Colonic mucosa (tissue), 4 donors: ENCODE measurements around the gene TMC5. TPM values are rescaled to one million over a fixed set of nuclear protein-coding genes. Genes with fewer than 3 reads are reported as not detected.
A peak's percentile ranks its signal among the peaks of the same experiment; 100 is the strongest.

Experiments
- DNase-seq: peaks from one replicate; pipeline ENCODE4 v3.0.0-alpha.2; 2020
- H3K27ac ChIP-seq: fragments of 200-600 bp; one replicate; pipeline ENCODE4 v1.8.0; 2021
- H3K27me3 ChIP-seq: fragments of 200-600 bp; one replicate; pipeline ENCODE4 v1.8.0; 2021
- H3K36me3 ChIP-seq: fragments of 200-600 bp; one replicate; pipeline ENCODE4 v1.8.0; 2021
- H3K4me1 ChIP-seq: fragments of 200-600 bp; one replicate; pipeline ENCODE4 v1.8.0; 2021; ENCODE audit warnings: mild to moderate bottlenecking
- H3K4me3 ChIP-seq: fragments of 200-600 bp; one replicate; pipeline ENCODE4 v1.8.0; 2021
- H3K9ac ChIP-seq, 2 donors: one replicate each; pipeline ENCODE4 v1.7.0; 2013; ENCODE audit warnings: control low read depth in 2 of 2, low read depth in 2 of 2, low read length in 2 of 2
- H3K9me3 ChIP-seq: fragments of 200-600 bp; one replicate; pipeline ENCODE4 v1.8.0; 2021
- intact Hi-C: fragments of 100-400 bp; cut with DNase I; formaldehyde crosslinking; loops from one replicate; pipeline ENCODE4 v1.14.1; 2022
- total RNA-seq, 2 donors: library from RNA; stranded (reverse); fragmentation: NEBNext Ultra II Directional in 1 of 2; extraction: Animal tissue kit (Norgen Biotek cat#: 25700) in 1 of 2; gene quantifications; one replicate each; pipeline ENCODE4 v1.2.1, GENCODE V29; 2021
- TF ChIP-seq, protein P1 (sequence below): fragments of 200-600 bp; IDR thresholded peaks from one replicate; pipeline ENCODE4 v1.8.0; 2022; ENCODE audit warnings: antibody characterized with exemption, mild to moderate bottlenecking
- donor health status: healthy.
- donor health status: DM: no; HTN: no; CAD: no.
- donor health status: DM: no; HTN: no; CAD: no.

TMC5 gene
- total RNA-seq, 2 donors from 2014 or later, result 54.5 to 113 TPM

GRCh38 chr16:19482291-19482690 lies 64.6 kb downstream of the TMC5 start:
- Histone ChIP-seq H3K9me3 (no peaks in the 10 kb centered on the region), H3K27ac (no peak overlapping the region), H3K4me1 (no peaks in the 10 kb centered on the region), H3K9ac (no peak overlapping the region), H3K27me3 (no peaks in the 10 kb centered on the region), H3K4me3 (no peak overlapping the region), H3K36me3 (no peaks in the 10 kb centered on the region)
- TF ChIP-seq, protein P1, sequence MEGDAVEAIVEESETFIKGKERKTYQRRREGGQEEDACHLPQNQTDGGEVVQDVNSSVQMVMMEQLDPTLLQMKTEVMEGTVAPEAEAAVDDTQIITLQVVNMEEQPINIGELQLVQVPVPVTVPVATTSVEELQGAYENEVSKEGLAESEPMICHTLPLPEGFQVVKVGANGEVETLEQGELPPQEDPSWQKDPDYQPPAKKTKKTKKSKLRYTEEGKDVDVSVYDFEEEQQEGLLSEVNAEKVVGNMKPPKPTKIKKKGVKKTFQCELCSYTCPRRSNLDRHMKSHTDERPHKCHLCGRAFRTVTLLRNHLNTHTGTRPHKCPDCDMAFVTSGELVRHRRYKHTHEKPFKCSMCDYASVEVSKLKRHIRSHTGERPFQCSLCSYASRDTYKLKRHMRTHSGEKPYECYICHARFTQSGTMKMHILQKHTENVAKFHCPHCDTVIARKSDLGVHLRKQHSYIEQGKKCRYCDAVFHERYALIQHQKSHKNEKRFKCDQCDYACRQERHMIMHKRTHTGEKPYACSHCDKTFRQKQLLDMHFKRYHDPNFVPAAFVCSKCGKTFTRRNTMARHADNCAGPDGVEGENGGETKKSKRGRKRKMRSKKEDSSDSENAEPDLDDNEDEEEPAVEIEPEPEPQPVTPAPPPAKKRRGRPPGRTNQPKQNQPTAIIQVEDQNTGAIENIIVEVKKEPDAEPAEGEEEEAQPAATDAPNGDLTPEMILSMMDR, result no peak
- DNase-seq, result no peak
- intact Hi-C loops, result no loop called here

- Histone ChIP-seq H3K36me3 (no peaks in the 10 kb centered on the region), H3K27me3 (no peaks in the 10 kb centered on the region), H3K9me3 (no peaks in the 10 kb centered on the region), H3K9ac (no peak overlapping the region), H3K4me3 (no peak overlapping the region), H3K4me1 (no peaks in the 10 kb centered on the region), H3K27ac (no peak overlapping the region)
- intact Hi-C loops, result no loop called here
- TF ChIP-seq, protein P1, result no peak
- no peak for DNase-seq
Measured at GRCh38 chr16:19484096-19484495, 66.4 kb downstream of the TMC5 start.

DNA sequence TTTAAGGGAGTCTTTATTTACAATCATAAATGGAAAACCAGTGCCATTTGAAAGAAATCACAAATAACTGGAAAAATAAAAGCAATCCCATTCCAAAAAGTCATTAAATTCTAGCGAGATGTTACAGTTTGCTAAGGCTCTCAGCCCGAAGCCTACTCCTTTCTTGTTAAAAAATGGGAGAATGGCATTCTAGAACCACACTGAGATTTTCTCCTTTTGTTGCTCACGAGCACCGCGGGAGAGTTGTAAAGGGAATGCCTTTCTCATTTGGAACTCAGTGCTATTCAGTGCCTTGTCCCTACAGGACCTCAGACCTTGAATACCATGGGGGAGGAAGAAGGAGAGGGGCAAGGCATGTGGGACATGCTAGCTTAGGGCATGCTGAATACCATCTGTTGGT lies 67.9 kb downstream of the TMC5 start:
- intact Hi-C loops, result no loop called here
- TF ChIP-seq, protein P1, result no peak
- H3K9me3 ChIP-seq, result no peaks in the 10 kb centered on the region
- H3K4me3 ChIP-seq, result no peak overlapping the region
- no peaks in the 10 kb centered on the region for H3K36me3 ChIP-seq
- no peaks in the 10 kb centered on the region for H3K27me3 ChIP-seq
- H3K27ac ChIP-seq, result no peak overlapping the region
- H3K9ac ChIP-seq, result no peak overlapping the region
- DNase-seq, result no peak
- H3K4me1 ChIP-seq, result no peaks in the 10 kb centered on the region

GRCh38 chr16:19486051-19486450 lies 68.4 kb downstream of the TMC5 start:
- Histone ChIP-seq H3K4me1 (no peaks in the 10 kb centered on the region), H3K36me3 (no peaks in the 10 kb centered on the region), H3K27ac (no peak overlapping the region), H3K9me3 (no peaks in the 10 kb centered on the region), H3K27me3 (no peaks in the 10 kb centered on the region), H3K9ac (no peak overlapping the region), H3K4me3 (no peak overlapping the region)
- intact Hi-C loops, result no loop called here
- DNase-seq, result no peak
- TF ChIP-seq, protein P1, result no peak

GRCh38 chr16:19486750-19487325 lies 69.2 kb downstream of the TMC5 start:
- intact Hi-C loops, result no loop called here
- H3K36me3 ChIP-seq, result no peaks in the 10 kb centered on the region
- H3K27ac ChIP-seq, result peak overlapping the region; percentile 82
- TF ChIP-seq, protein P1, result no peak
- DNase-seq, result no peak
- no peak overlapping the region for H3K4me3 ChIP-seq
- H3K4me1 ChIP-seq, result no peaks in the 10 kb centered on the region
- H3K9ac ChIP-seq, result no peak overlapping the region
- no peaks in the 10 kb centered on the region for H3K9me3 ChIP-seq
- H3K27me3 ChIP-seq, result no peaks in the 10 kb centered on the region
